Right lobe of liver (tissue), 4 donors: Measurements from ENCODE around the gene ARNT2.

Experiments used
- CTCF ChIP-seq, 4 donors: fragments of 200-600 bp in 3 of 4; fragments of 450-650 bp in 1 of 4; IDR thresholded peaks; one replicate each; pipeline versions ENCODE4 v1.5.1 to v1.8.0; 2016 to 2022; ENCODE audit warnings: antibody characterized with exemption in 4 of 4, mild to moderate bottlenecking in 2 of 4
- POLR2A ChIP-seq: fragments of 450-650 bp; IDR thresholded peaks from one replicate; pipeline ENCODE4 v1.6.1; 2017; ENCODE audit warnings: antibody characterized with exemption, mild to moderate bottlenecking
- donor health status: DM: no; HTN: no; CAD: no.
- donor health status: DM: no; HTN: no; CAD: no.
- donor health status: DM: no; HTN: yes; CAD: no.

GRCh38 chr15:80494756-80495155, 90.6 kb downstream of the ARNT2 start:
- TF ChIP-seq CTCF (IDR thresholded peaks at IDR 0.05): no peak
- TF ChIP-seq POLR2A: no peak
